SK-N-SH treated with all-trans-retinoic acid at 6 μM for 48 hours (cell line): ENCODE results near the gene PLVAP.

ENCODE experiments used
- CREB5 ChIP-seq: fragments of 250-450 bp; sonication (Bioruptor Pico); IDR thresholded peaks from 2 replicates; pipeline ENCODE4 v1.5.1; 2020; ENCODE audit warnings: low read depth, mild to moderate bottlenecking, moderate library complexity
- ESRRG ChIP-seq: fragments of 250-450 bp; sonication (Bioruptor Pico); IDR thresholded peaks from 2 replicates; pipeline ENCODE4 v1.6.1; 2021; ENCODE audit warnings: mild to moderate bottlenecking
- PATZ1 ChIP-seq: fragments of 250-450 bp; sonication (Bioruptor Pico); IDR thresholded peaks from 2 replicates; pipeline ENCODE4 v1.8.0; 2020; ENCODE audit warnings: mild to moderate bottlenecking, moderate library complexity, borderline replicate concordance
- POU6F1 ChIP-seq: fragments of 250-450 bp; sonication (Bioruptor Pico); IDR thresholded peaks from 2 replicates; pipeline ENCODE4 v1.8.0; 2021; ENCODE audit warnings: low read depth, mild to moderate bottlenecking, moderate library complexity, borderline replicate concordance
- PPARA ChIP-seq: fragments of 250-450 bp; sonication (Bioruptor Pico); IDR thresholded peaks from 2 replicates; pipeline ENCODE4 v1.5.0; 2020; ENCODE audit warnings: mild to moderate bottlenecking, borderline replicate concordance
- RARB ChIP-seq: fragments of 250-450 bp; sonication (Bioruptor Pico); IDR thresholded peaks from 2 replicates; pipeline ENCODE4 v1.8.0; 2021; ENCODE audit warnings: mild to moderate bottlenecking, moderate library complexity

GRCh38 chr19:17303940-17304267 is 73.2 kb downstream of the PLVAP start:
- TF ChIP-seq POU6F1 (CRISPR knock-in tag) (no peak), CREB5 (CRISPR knock-in tag) (no peak), PPARA (CRISPR knock-in tag) (no peak), ESRRG (CRISPR knock-in tag) (no peak), PATZ1 (CRISPR knock-in tag) (no peak), RARB (no peak)
